ENCODE measurements around the gene SMAD2.
"Not testable (repeated sequence)": the region's sequence is repeated elsewhere in the genome, so short reads cannot be mapped to it uniquely, and the experiment has no call there.

The SMAD2 gene

GRCh38 chr18:47865183-47865582 lies 65.3 kb downstream of the SMAD2 start:
- no peak for FAIRE-seq
- no peak for TF ChIP-seq TAF1 (IDR thresholded peaks at IDR 0.05; ENCODE audit: borderline replicate concordance, low read depth, low read length)
- no peak for TF ChIP-seq POLR2A (IDR thresholded peaks at IDR 0.05; ENCODE audit: low read depth, low read length)
- no peak for TF ChIP-seq POLR2AphosphoS5 (IDR thresholded peaks at IDR 0.05; ENCODE audit: low read depth, low read length)
- no peak for DNase-seq (ENCODE audit: insufficient read length)

- TF ChIP-seq TAF1 (IDR thresholded peaks at IDR 0.05; ENCODE audit: borderline replicate concordance, low read depth, low read length) (no peak), POLR2A (IDR thresholded peaks at IDR 0.05; ENCODE audit: low read depth, low read length) (no peak), POLR2AphosphoS5 (IDR thresholded peaks at IDR 0.05; ENCODE audit: low read depth, low read length) (no peak)
- FAIRE-seq = no peak
- no peak for DNase-seq (ENCODE audit: insufficient read length)
These were observed 67.4 kb downstream of the SMAD2 start for GRCh38 chr18:47863041-47863440.

DNA sequence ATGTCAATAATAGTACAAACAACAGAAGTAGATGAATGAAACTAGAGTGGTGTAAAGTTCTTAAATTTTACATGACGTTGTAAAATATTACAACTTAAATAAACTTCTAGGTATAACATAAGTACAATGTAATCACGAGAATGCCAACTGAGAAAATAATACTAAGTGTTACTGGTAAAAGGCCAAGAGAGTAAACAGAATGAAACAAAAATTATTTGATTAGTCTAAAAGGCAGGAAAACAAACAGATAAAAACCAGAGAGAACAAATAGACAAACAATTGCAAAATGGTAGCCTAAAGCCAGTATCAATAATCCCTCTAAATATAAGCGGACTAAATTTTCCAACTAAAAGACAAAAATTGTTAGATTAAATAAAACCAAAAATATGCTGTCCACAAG lies 71.9 kb downstream of the SMAD2 start:
- DNase-seq (ENCODE audit: insufficient read length) (no peak), FAIRE-seq (no peak)
- TF ChIP-seq POLR2AphosphoS5 (IDR thresholded peaks at IDR 0.05; ENCODE audit: low read depth, low read length) = no peak
- no peak for TF ChIP-seq POLR2A (IDR thresholded peaks at IDR 0.05; ENCODE audit: low read depth, low read length)
- no peak for TF ChIP-seq TAF1 (IDR thresholded peaks at IDR 0.05; ENCODE audit: borderline replicate concordance, low read depth, low read length)

GRCh38 chr18:47847635-47848034 lies 82.8 kb downstream of the SMAD2 start:
- TF ChIP-seq POLR2AphosphoS5 (IDR thresholded peaks at IDR 0.05; ENCODE audit: low read depth, low read length) = no peak
- TF ChIP-seq TAF1 (IDR thresholded peaks at IDR 0.05; ENCODE audit: borderline replicate concordance, low read depth, low read length) = no peak
- TF ChIP-seq POLR2A (IDR thresholded peaks at IDR 0.05; ENCODE audit: low read depth, low read length) = no peak
- FAIRE-seq = no peak
- no peak for DNase-seq (ENCODE audit: insufficient read length)

DNA sequence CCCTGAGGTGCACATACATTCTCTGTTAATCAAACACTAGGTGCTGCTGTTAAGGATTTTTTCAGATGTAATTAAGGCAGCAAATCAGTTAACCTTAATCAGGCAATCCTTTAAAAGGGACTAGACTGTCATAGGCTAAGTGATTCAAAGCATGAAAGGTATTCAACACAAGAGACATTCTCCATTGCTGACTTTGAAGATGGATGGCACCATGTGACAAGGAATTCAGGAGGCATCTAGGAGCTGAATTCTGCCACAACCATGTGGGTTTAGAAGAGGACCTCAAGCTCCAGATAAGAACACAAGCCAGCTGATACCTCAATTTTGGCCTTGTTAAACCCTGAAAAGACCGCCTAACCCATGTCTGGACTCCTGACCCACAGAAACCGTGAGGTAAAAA lies 84.0 kb downstream of the SMAD2 start:
- TF ChIP-seq POLR2AphosphoS5 (IDR thresholded peaks at IDR 0.05; ENCODE audit: low read depth, low read length) = no peak
- TF ChIP-seq POLR2A (IDR thresholded peaks at IDR 0.05; ENCODE audit: low read depth, low read length) = no peak
- no peak for TF ChIP-seq TAF1 (IDR thresholded peaks at IDR 0.05; ENCODE audit: borderline replicate concordance, low read depth, low read length)
- FAIRE-seq (no peak), DNase-seq (ENCODE audit: insufficient read length) (no peak)

- TF ChIP-seq TAF1 (IDR thresholded peaks at IDR 0.05; ENCODE audit: borderline replicate concordance, low read depth, low read length) = no peak
- TF ChIP-seq POLR2AphosphoS5 (IDR thresholded peaks at IDR 0.05; ENCODE audit: low read depth, low read length) = no peak
- TF ChIP-seq POLR2A (IDR thresholded peaks at IDR 0.05; ENCODE audit: low read depth, low read length) = no peak
- DNase-seq (ENCODE audit: insufficient read length) = no peak
These were observed 85.5 kb downstream of the SMAD2 start for GRCh38 chr18:47844828-47845498.

DNA sequence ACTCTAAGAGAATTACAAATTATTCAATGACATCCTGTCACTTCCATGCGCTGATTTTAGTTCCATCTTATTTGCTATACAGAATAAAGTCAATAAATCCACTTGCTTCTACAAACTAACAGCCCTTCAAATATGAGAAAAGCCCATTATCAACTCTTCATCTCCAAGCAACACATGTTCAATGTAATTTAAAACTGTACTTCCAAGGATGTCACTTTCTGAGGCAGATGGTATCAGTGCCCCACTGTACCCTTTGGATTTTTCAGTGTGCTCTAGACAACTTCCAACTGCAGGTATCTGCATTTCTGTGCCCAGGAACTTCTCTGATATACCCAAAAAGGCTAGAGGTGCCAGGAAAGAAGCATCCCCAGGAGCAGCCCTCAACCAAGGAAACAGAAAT lies 87.6 kb downstream of the SMAD2 start:
- TF ChIP-seq TAF1 (IDR thresholded peaks at IDR 0.05; ENCODE audit: borderline replicate concordance, low read depth, low read length) (no peak), POLR2A (IDR thresholded peaks at IDR 0.05; ENCODE audit: low read depth, low read length) (no peak), POLR2AphosphoS5 (IDR thresholded peaks at IDR 0.05; ENCODE audit: low read depth, low read length) (no peak)
- DNase-seq (ENCODE audit: insufficient read length) (no peak), FAIRE-seq (no peak)

More at GRCh38 chr18:47844828-47845498, 85.5 kb downstream of the SMAD2 start:
- no peak for FAIRE-seq

DNA sequence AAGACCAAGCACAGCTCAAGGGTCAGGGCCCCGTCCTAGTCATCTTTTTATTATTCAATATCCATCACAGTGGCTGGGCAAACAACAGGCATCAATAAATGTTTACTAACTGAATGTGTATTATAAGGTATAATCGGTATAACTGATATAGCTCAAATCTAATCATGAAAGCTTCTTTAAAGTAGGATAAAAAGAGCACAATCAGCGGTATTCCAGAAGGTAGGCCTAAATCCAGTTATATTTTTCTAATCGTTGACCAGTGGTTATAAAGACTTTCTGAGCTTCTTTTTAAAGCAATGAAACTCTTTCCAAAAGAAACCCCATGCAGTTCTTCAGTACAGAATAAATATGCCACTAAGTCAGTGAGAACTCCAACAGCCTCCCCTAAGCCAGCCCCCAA lies 92.1 kb downstream of the SMAD2 start:
- DNase-seq (ENCODE audit: insufficient read length) (no peak), FAIRE-seq (no peak)
- no peak for TF ChIP-seq POLR2AphosphoS5 (IDR thresholded peaks at IDR 0.05; ENCODE audit: low read depth, low read length)
- no peak for TF ChIP-seq POLR2A (IDR thresholded peaks at IDR 0.05; ENCODE audit: low read depth, low read length)
- TF ChIP-seq TAF1 (IDR thresholded peaks at IDR 0.05; ENCODE audit: borderline replicate concordance, low read depth, low read length) = no peak

DNA sequence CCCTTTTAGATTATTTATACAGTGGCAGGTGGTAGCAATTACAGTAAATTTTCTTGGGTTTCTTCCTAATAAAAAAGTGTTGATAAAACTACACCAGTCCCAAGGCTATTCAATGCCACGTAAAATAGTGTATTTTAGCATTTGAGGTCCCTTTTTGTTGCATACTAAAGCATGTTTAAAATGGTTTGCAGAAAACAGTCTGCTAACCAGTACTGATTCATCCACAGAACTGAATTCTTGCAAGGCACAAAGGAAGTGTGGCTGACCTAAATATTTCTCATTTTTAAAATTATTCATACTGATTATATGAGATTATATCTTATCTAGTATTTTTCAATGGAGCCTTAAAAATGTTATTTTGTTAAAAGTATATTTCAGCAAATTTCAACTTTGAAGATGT lies 98.1 kb downstream of the SMAD2 start:
- TF ChIP-seq POLR2A (IDR thresholded peaks at IDR 0.05; ENCODE audit: low read depth, low read length) (no peak), TAF1 (IDR thresholded peaks at IDR 0.05; ENCODE audit: borderline replicate concordance, low read depth, low read length) (no peak), POLR2AphosphoS5 (IDR thresholded peaks at IDR 0.05; ENCODE audit: low read depth, low read length) (no peak)
- DNase-seq (ENCODE audit: insufficient read length) = no peak
- FAIRE-seq = no peak

GRCh38 chr18:47831351-47831750 lies 99.1 kb downstream of the SMAD2 start:
- no peak for DNase-seq (ENCODE audit: insufficient read length)
- TF ChIP-seq POLR2AphosphoS5 (IDR thresholded peaks at IDR 0.05; ENCODE audit: low read depth, low read length) (no peak), TAF1 (IDR thresholded peaks at IDR 0.05; ENCODE audit: borderline replicate concordance, low read depth, low read length) (no peak), POLR2A (IDR thresholded peaks at IDR 0.05; ENCODE audit: low read depth, low read length) (no peak)
- no peak for FAIRE-seq

DNA sequence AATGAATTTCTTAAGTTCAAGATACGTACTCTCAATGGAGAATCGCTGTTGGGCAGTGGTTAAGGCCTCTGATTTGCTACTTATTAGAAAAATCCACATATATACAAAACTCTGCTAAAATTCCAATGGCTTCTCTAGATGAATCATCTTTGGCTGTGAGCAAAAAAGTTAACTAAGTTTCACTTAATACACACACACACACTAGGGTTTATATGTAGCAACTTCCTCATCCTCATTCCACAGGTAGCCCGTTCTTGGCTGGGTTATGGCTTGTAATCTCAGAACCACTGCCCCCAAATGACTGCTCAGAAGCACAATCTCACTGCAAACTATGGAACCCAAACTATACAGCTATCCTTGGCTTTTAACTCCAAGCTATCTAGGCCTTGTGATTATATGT lies 99.7 kb downstream of the SMAD2 start:
- TF ChIP-seq TAF1 (IDR thresholded peaks at IDR 0.05; ENCODE audit: borderline replicate concordance, low read depth, low read length) (no peak), POLR2AphosphoS5 (IDR thresholded peaks at IDR 0.05; ENCODE audit: low read depth, low read length) (no peak), POLR2A (IDR thresholded peaks at IDR 0.05; ENCODE audit: low read depth, low read length) (no peak)
- DNase-seq (ENCODE audit: insufficient read length) (no peak), FAIRE-seq (peak; percentile 40)

- TF ChIP-seq POLR2A (IDR thresholded peaks at IDR 0.05; ENCODE audit: low read depth, low read length) = no peak
- TF ChIP-seq TAF1 (IDR thresholded peaks at IDR 0.05; ENCODE audit: borderline replicate concordance, low read depth, low read length) = no peak
- no peak for TF ChIP-seq POLR2AphosphoS5 (IDR thresholded peaks at IDR 0.05; ENCODE audit: low read depth, low read length)
- DNase-seq (ENCODE audit: insufficient read length) (no peak), FAIRE-seq (no peak)
These were observed 100.6 kb downstream of the SMAD2 start for GRCh38 chr18:47829831-47830230.

- not testable (repeated sequence) for FAIRE-seq
These were observed 102.4 kb downstream of the SMAD2 start for GRCh38 chr18:47828031-47828430.

More at GRCh38 chr18:47828031-47828430, 102.4 kb downstream of the SMAD2 start:
- not testable (repeated sequence) for DNase-seq (ENCODE audit: insufficient read length)
